H1 (cell line): ENCODE results near the gene IQGAP3. TPM values are rescaled to one million over a fixed set of nuclear protein-coding genes. Genes with fewer than 3 reads are reported as not detected.

Experiments used
- CTCF ChIA-PET: fragments of 300-600 bp; sonication (Branson Sonifier 250); formaldehyde crosslinking; loops from one replicate; lab custom pipeline; 2021; ENCODE audit not compliant: partially characterized antibody; lab: Charles Lee
- POLR2A ChIA-PET: fragments of 300-600 bp; sonication (Branson Sonifier 250); formaldehyde crosslinking; loops from one replicate; lab custom pipeline; 2021; ENCODE audit warnings: inconsistent platforms; ENCODE audit not compliant: partially characterized antibody; lab: Charles Lee
- DNase-seq, 2 experiments: peaks; one replicate each; pipeline versions ENCODE4 v3.0.0 to v3.0.0-alpha.2; 2010 to 2022; ENCODE audit warnings: low spot score in 2 of 2, low read depth in 1 of 2, mixed read lengths in 1 of 2
- FAIRE-seq: peaks from 2 replicates; lab custom pipeline; 2011; peaks lifted over from hg19 to GRCh38; lab: Jason Lieb, UNC
- H2AFZ ChIP-seq: 2 replicates; pipeline ENCODE4 v1.8.1; 2012; ENCODE audit warnings: low read length, inconsistent platforms
- H2AK5ac ChIP-seq: 2 replicates; pipeline ENCODE4 v1.6.1; 2013; ENCODE audit warnings: low read depth, low read length
- H2BK120ac ChIP-seq: replicated peaks from 2 replicates; pipeline ENCODE3; 2013; ENCODE audit warnings: low read depth, low read length, inconsistent platforms
- H2BK12ac ChIP-seq: 2 replicates; pipeline ENCODE4 v1.6.1; 2013; ENCODE audit warnings: low read depth, low read length
- H2BK15ac ChIP-seq: 2 replicates; pipeline ENCODE4 v1.6.1; 2013; ENCODE audit warnings: low read length
- H2BK20ac ChIP-seq: 2 replicates; pipeline ENCODE4 v1.6.1; 2013; ENCODE audit warnings: low read length
- H2BK5ac ChIP-seq: 2 replicates; pipeline ENCODE4 v1.6.1; 2013; ENCODE audit warnings: low read depth, low read length
- H3K14ac ChIP-seq: 2 replicates; pipeline ENCODE4 v1.6.1; 2013; ENCODE audit warnings: inconsistent platforms; ENCODE audit not compliant: insufficient read length
- H3K18ac ChIP-seq: 2 replicates; pipeline ENCODE4 v1.6.1; 2013; ENCODE audit warnings: low read length; ENCODE audit errors: extremely low read depth
- H3K23ac ChIP-seq: 2 replicates; pipeline ENCODE4 v1.6.1; 2013; ENCODE audit warnings: inconsistent platforms; ENCODE audit not compliant: insufficient read length
- H3K23me2 ChIP-seq: 2 replicates; pipeline ENCODE4 v1.6.1; 2013; ENCODE audit warnings: low read depth, low read length
- H3K27ac ChIP-seq: 2 replicates; pipeline ENCODE4 v1.6.1; 2011; ENCODE audit warnings: low read depth, low read length, inconsistent platforms
- H3K27me3 ChIP-seq, 4 experiments: replicated peaks in 1 of 4; 1 replicate in 1 of 4; 2 replicates in 3 of 4; pipeline versions ENCODE4 v1.6.1 to v1.8.1; 2011 to 2013; ENCODE audit warnings: low read length in 3 of 4, mild to moderate bottlenecking in 3 of 4, inconsistent platforms in 2 of 4, mixed read lengths in 2 of 4, moderate library complexity in 1 of 4; ENCODE audit not compliant: control insufficient read depth in 3 of 4, insufficient read depth in 3 of 4; ENCODE audit errors: extremely low read depth in 1 of 4
- H3K36me3 ChIP-seq, 4 experiments: 2 replicates each; pipeline versions ENCODE4 v1.6.1 to v1.8.1; 2011 to 2013; ENCODE audit warnings: mild to moderate bottlenecking in 4 of 4, low read length in 3 of 4, moderate library complexity in 2 of 4, control low read depth in 1 of 4, inconsistent platforms in 1 of 4; ENCODE audit not compliant: insufficient read depth in 4 of 4, control insufficient read depth in 2 of 4
- H3K4ac ChIP-seq: replicated peaks from 2 replicates; pipeline ENCODE3; 2013; ENCODE audit warnings: low read length, low read depth, mixed read lengths, inconsistent platforms; ENCODE audit not compliant: insufficient read length
- H3K4me1 ChIP-seq, 4 experiments: replicated peaks in 1 of 4; 1 replicate in 1 of 4; 2 replicates in 3 of 4; pipeline versions ENCODE4 v1.6.1 to v1.8.1; 2011 to 2013; ENCODE audit warnings: low read length in 3 of 4, inconsistent platforms in 2 of 4, mixed read lengths in 1 of 4; ENCODE audit not compliant: insufficient read depth in 4 of 4, control insufficient read depth in 3 of 4
- H3K4me2 ChIP-seq, 2 experiments: 2 replicates each; pipeline versions ENCODE4 v1.6.1 to v1.8.1; 2011 to 2013; ENCODE audit warnings: low read depth in 2 of 2, low read length in 2 of 2, control low read depth in 1 of 2, inconsistent platforms in 1 of 2, mild to moderate bottlenecking in 1 of 2; ENCODE audit not compliant: insufficient read depth in 1 of 2
- H3K4me3 ChIP-seq, 4 experiments: fragments of 200-600, 300-600 bp in 1 of 4; sonication (generic), shearing (Covaris generic), sonication (Bioruptor Twin) in 1 of 4; 2 replicates each; pipeline versions ENCODE4 v1.5.1 to v1.8.1; 2011 to 2016; ENCODE audit warnings: low read length in 4 of 4, low read depth in 3 of 4, control low read depth in 2 of 4, inconsistent platforms in 2 of 4, mild to moderate bottlenecking in 2 of 4, mixed read lengths in 1 of 4, moderate library complexity in 1 of 4; ENCODE audit not compliant: insufficient read depth in 2 of 4; ENCODE audit errors: extremely low read depth in 1 of 4
- H3K56ac ChIP-seq: replicated peaks from 2 replicates; pipeline ENCODE3; 2013; ENCODE audit warnings: low read depth, mild to moderate bottlenecking, mixed read lengths, low read length, inconsistent platforms; ENCODE audit not compliant: insufficient read length
- H3K79me1 ChIP-seq: 2 replicates; pipeline ENCODE4 v1.6.1; 2013; ENCODE audit warnings: low read depth, low read length, control low read depth
- H3K79me2 ChIP-seq, 2 experiments: 2 replicates each; pipeline versions ENCODE4 v1.6.1 to v1.8.1; 2012 to 2013; ENCODE audit warnings: low read length in 2 of 2, mild to moderate bottlenecking in 2 of 2, inconsistent platforms in 1 of 2; ENCODE audit not compliant: insufficient read depth in 2 of 2, control insufficient read depth in 1 of 2
- H3K9ac ChIP-seq, 4 experiments: replicated peaks in 1 of 4; 1 replicate in 1 of 4; 2 replicates in 3 of 4; pipeline versions ENCODE4 v1.6.1 to v1.8.1; 2011 to 2013; ENCODE audit warnings: low read depth in 3 of 4, low read length in 3 of 4, control low read depth in 2 of 4, mild to moderate bottlenecking in 2 of 4, moderate library complexity in 2 of 4, inconsistent platforms in 1 of 4; ENCODE audit errors: extremely low read depth in 1 of 4
- H3K9me3 ChIP-seq, 2 experiments: 2 replicates each; pipeline versions ENCODE4 v1.6.1 to v1.8.1; 2012 to 2013; ENCODE audit warnings: mild to moderate bottlenecking in 2 of 2, moderate library complexity in 2 of 2, control low read depth in 1 of 2, inconsistent platforms in 1 of 2, low read depth in 1 of 2, low read length in 1 of 2, mixed read lengths in 1 of 2; ENCODE audit not compliant: insufficient read depth in 2 of 2
- H4K20me1 ChIP-seq, 2 experiments: replicated peaks in 1 of 2; 2 replicates each; pipeline versions ENCODE3 to v1.8.1; 2011 to 2013; ENCODE audit warnings: inconsistent platforms in 2 of 2, low read length in 2 of 2, mild to moderate bottlenecking in 1 of 2; ENCODE audit not compliant: insufficient read depth in 2 of 2, control insufficient read depth in 1 of 2
- H4K5ac ChIP-seq: 2 replicates; pipeline ENCODE4 v1.6.1; 2013; ENCODE audit warnings: low read length, low read depth, mixed read lengths, inconsistent platforms; ENCODE audit not compliant: insufficient read length
- H4K8ac ChIP-seq: 2 replicates; pipeline ENCODE4 v1.8.0; 2013; ENCODE audit warnings: mild to moderate bottlenecking, moderate library complexity, low read length, inconsistent platforms; ENCODE audit not compliant: insufficient read depth; ENCODE audit errors: extremely low read depth
- H4K91ac ChIP-seq: replicated peaks from 2 replicates; pipeline ENCODE3; 2013; ENCODE audit warnings: low read length, mixed read lengths, inconsistent platforms; ENCODE audit not compliant: insufficient read length
- BACH1 ChIP-seq: IDR thresholded peaks from 2 replicates; pipeline ENCODE4 v1.6.1; 2012; ENCODE audit warnings: low read length, improper control_type of control experiment
- BCL11A ChIP-seq, 2 experiments: IDR thresholded peaks; one replicate each; pipeline ENCODE4 v1.6.1; 2011; ENCODE audit warnings: low read depth in 2 of 2, low read length in 2 of 2, mild to moderate bottlenecking in 2 of 2
- CBX8 ChIP-seq: fragments of 300-800, 300-1000 bp; sonication (generic); IDR thresholded peaks from 2 replicates; pipeline ENCODE4 v1.7.1; 2016; ENCODE audit warnings: low read depth, low read length, borderline replicate concordance
- CEBPB ChIP-seq: IDR thresholded peaks from 2 replicates; pipeline ENCODE4 v1.6.1; 2012; ENCODE audit warnings: low read depth, low read length
- CREB1 ChIP-seq: IDR thresholded peaks from 2 replicates; pipeline ENCODE4 v1.6.1; 2012; ENCODE audit warnings: inconsistent platforms
- HDAC2 ChIP-seq, 2 experiments: fragments of 300-600 bp in 1 of 2; sonication (generic) in 1 of 2; IDR thresholded peaks; 2 replicates each; pipeline ENCODE4 v1.6.1; 2011 to 2012; ENCODE audit warnings: low read depth in 2 of 2, low read length in 2 of 2, mild to moderate bottlenecking in 2 of 2, moderate library complexity in 2 of 2, borderline replicate concordance in 1 of 2, inconsistent platforms in 1 of 2
- HDAC6 ChIP-seq: IDR thresholded peaks from one replicate; pipeline ENCODE4 v1.7.1; 2012; ENCODE audit warnings: low read depth, mild to moderate bottlenecking, inconsistent platforms, low read length, moderate library complexity
- RAD21 ChIP-seq, 2 experiments: IDR thresholded peaks in 1 of 2; conservative IDR thresholded peaks in 1 of 2; 2 replicates each; pipeline ENCODE4 v1.6.1; 2011; ENCODE audit warnings: low read depth in 2 of 2, low read length in 2 of 2, improper control_type of control experiment in 1 of 2, inconsistent platforms in 1 of 2, mild to moderate bottlenecking in 1 of 2, moderate library complexity in 1 of 2
- SAP30 ChIP-seq: fragments of 300-600 bp; sonication (generic); IDR thresholded peaks from 2 replicates; pipeline ENCODE4 v1.7.1; 2012; ENCODE audit warnings: low read length, moderate library complexity, mild to moderate bottlenecking, inconsistent platforms; ENCODE audit not compliant: insufficient read depth, insufficient replicate concordance
- SRF ChIP-seq: IDR thresholded peaks from 2 replicates; pipeline ENCODE4 v1.6.1; 2011; ENCODE audit warnings: mild to moderate bottlenecking, low read depth, low read length, moderate library complexity
- SUZ12 ChIP-seq: fragments of 200-600 bp; sonication (generic); IDR thresholded peaks from 2 replicates; pipeline ENCODE4 v1.6.1; 2012; ENCODE audit warnings: mild to moderate bottlenecking, inconsistent platforms, low read length, moderate library complexity, mixed read lengths
- TAF7 ChIP-seq: optimal IDR thresholded peaks from 2 replicates; pipeline ENCODE3; 2011; ENCODE audit warnings: low read depth, mild to moderate bottlenecking, inconsistent platforms, low read length, moderate library complexity, borderline replicate concordance
- TCF12 ChIP-seq: IDR thresholded peaks from 2 replicates; pipeline ENCODE4 v1.6.1; 2011; ENCODE audit warnings: low read depth, mild to moderate bottlenecking, low read length
- WGBS, 2 experiments: shearing (Covaris generic) in 1 of 2; methylation state at CpG; one replicate each; pipeline versions ENCODE4 v1.1.6 to v1.1.7; 2013 to 2015; ENCODE audit warnings: low lambda C conversion rate in 2 of 2, mixed read lengths in 2 of 2, inconsistent platforms in 1 of 2, low coverage in 1 of 2, missing lambda C conversion rate in 1 of 2; ENCODE audit not compliant: insufficient replicate concordance in 2 of 2, insufficient coverage in 1 of 2, insufficient read length in 1 of 2; ENCODE audit errors: extremely low coverage in 1 of 2, missing lambda C conversion rate in 1 of 2; 5-methylcytosine and 5-hydroxymethylcytosine counted together
- polyA plus RNA-seq, 7 experiments: library from polyadenylated mRNA; depleted of rRNA in 3 of 7; stranded (reverse) in 5 of 7; unstranded in 2 of 7; fragments of >200 nt in 5 of 7; fragments of 200-250 nt in 2 of 7; gene quantifications; 1 replicate in 5 of 7; 2 replicates in 1 of 7; 4 replicates in 1 of 7; pipeline versions ENCODE4 v1.2.1 to v1.2.3, GENCODE V29; 2011 to 2013; ENCODE audit warnings: missing spikeins in 2 of 7, mixed read lengths in 2 of 7
- total RNA-seq: library from RNA; stranded (reverse); fragmentation: NEBNext Ultra II Directional; extraction: Animal tissue kit (Norgen Biotek cat#: 25700); gene quantifications from 2 replicates; pipeline ENCODE4 v1.2.1, GENCODE V29; 2021

Gene IQGAP3
- total and polyA plus RNA-seq, 2 of the 8 experiments (the other 6 are each of a cell fraction or from before 2014, with no cell fraction given), result 14.6 to 22.3 TPM

DNA sequence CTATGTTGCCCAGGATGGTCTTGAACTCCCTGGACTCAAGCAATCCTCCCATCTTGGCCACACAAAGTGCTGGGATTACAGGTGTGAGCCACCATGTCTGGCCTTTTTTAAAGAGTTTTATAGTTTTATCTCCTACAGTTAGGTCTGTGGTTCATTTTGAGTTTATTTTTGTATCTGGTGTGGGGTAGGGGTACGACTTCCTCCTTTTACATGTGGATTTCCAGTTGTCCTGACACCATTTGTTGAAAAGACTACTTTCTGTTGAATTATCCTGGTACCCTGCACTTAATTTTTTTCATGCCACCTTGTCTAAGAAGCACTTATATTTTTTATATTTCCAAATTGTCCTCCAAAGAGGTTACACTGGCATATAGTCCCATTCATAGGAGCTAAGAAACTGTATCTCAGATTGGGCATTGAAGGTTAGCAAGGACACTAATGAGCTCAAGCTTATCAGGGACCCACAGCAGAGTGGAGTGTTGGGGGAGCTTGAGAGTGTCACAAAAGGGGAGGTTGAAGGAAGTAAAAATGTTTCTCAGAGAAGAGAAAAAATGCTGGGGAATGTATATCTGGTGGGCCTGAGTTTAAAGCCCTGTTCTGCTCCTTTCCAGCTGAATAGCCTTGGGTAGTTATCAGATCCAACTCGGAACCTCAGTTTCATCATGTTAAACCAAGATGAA lies 48.4 kb downstream of the IQGAP3 start:
- Histone ChIP-seq H2BK12ac (no peak overlapping the region), H3K9ac (no peak overlapping the region), H3K79me1 (no peaks in the 10 kb centered on the region), H3K9me3 (no peaks in the 10 kb centered on the region), H3K14ac (no peak overlapping the region), H3K4ac (no peak overlapping the region), H2BK15ac (no peak overlapping the region), H4K20me1 (no peaks in the 10 kb centered on the region), H2BK120ac (no peak overlapping the region), H3K4me2 (no peak overlapping the region), H3K56ac (no peak overlapping the region), H2AK5ac (no peak overlapping the region), H3K4me1 (peaks cover 3 to 15% (median 11%) of the 10 kb centered on the region in 4 experiments), H2AFZ (no peak overlapping the region), H4K91ac (no peak overlapping the region), H4K5ac (no peak overlapping the region), H3K4me3 (no peak overlapping the region), H4K8ac (no peak overlapping the region), H2BK5ac (no peak overlapping the region), H3K27me3 (no peaks in the 10 kb centered on the region), H3K27ac (no peak overlapping the region), H2BK20ac (no peak overlapping the region), H3K23ac (no peak overlapping the region), H3K23me2 (no peaks in the 10 kb centered on the region), H3K36me3 (peaks cover 3 to 9% (median 6%) of the 10 kb centered on the region in 4 experiments; a peak in 6 of 8 replicates), H3K18ac (no peak overlapping the region), H3K79me2 (no peaks in the 10 kb centered on the region)
- CTCF ChIA-PET, result interaction anchor here (0.7 to 2.9 kb wide), 8 partner anchors 12 to 104 kb away, joined by 3 to 11 read pairs (median 4); partner anchors contain the start of gene TTC24
- POLR2A ChIA-PET, result interaction anchor here (0.9 to 3.9 kb wide), 8 partner anchors 8 to 371 kb away, joined by 3 to 20 read pairs (median 6); partner anchors contain the start of genes MEF2D and SEMA4A
- FAIRE-seq (no peak), DNase-seq (no peak)
- WGBS, 2 experiments, result 98% methylated on average over 2 of the region's 2 CpGs; no CpG with 5 or more reads in 1 of the 2 experiments
- TF ChIP-seq TAF7 (no peak), CBX8 (no peak), TCF12 (no peak), CREB1 (no peak), SRF (no peak), SUZ12 (no peak), BCL11A (IDR thresholded peaks at IDR 0.05; ENCODE audit: low read depth in 2 of 2, low read length in 2 of 2) (no peak), CEBPB (no peak), BACH1 (no peak), HDAC6 (no peak), SAP30 (no peak), RAD21 (IDR thresholded peaks at IDR 0.05 in 1 of 2, conservative IDR thresholded peaks at IDR 0.05 in 1 of 2; ENCODE audit: low read depth in 2 of 2, low read length in 2 of 2) (no peak), HDAC2 (IDR thresholded peaks at IDR 0.05; ENCODE audit: borderline replicate concordance in 1 of 2, low read depth in 2 of 2, low read length in 2 of 2) (no peak)
